OCI-LY7 (cell line): ENCODE results near the gene TMEM26.

ENCODE experiments used
- EZH2phosphoT487 ChIP-seq: fragments of 200-600 bp; sonication (generic); IDR thresholded peaks from 2 replicates; pipeline ENCODE4 v1.6.1; 2018; ENCODE audit warnings: low read depth, borderline replicate concordance, mild to moderate bottlenecking, mixed run types, antibody characterized with exemption, low read length, moderate library complexity, mixed read lengths
- TF ChIP-seq, protein P1 (sequence below): fragments of 200-600 bp; sonication (generic); conservative IDR thresholded peaks from 2 replicates; pipeline ENCODE4 v1.5.1; 2014; ENCODE audit warnings: mild to moderate bottlenecking, antibody characterized with exemption, low read length, moderate library complexity, mixed read lengths

DNA sequence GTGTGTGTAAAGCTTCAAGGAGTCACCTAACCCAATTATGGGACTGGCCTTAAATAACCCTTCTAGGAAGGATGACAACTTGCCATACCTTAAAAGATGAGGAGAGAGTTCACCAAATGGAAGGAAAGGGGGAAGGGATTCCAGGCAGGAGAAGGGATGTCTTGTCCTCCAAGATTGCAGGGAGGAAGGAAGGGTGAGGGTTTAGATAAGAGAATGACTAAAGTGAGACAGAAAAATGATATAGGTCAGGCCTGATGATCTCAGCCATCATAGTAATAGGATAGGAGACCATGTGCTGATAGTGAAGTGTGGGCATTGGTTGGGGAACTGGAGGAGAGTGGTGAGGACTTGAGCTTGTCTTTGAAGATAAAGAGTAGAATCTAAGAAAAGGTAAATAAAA lies 7.7 kb upstream of the TMEM26 start:
- TF ChIP-seq, protein P1, sequence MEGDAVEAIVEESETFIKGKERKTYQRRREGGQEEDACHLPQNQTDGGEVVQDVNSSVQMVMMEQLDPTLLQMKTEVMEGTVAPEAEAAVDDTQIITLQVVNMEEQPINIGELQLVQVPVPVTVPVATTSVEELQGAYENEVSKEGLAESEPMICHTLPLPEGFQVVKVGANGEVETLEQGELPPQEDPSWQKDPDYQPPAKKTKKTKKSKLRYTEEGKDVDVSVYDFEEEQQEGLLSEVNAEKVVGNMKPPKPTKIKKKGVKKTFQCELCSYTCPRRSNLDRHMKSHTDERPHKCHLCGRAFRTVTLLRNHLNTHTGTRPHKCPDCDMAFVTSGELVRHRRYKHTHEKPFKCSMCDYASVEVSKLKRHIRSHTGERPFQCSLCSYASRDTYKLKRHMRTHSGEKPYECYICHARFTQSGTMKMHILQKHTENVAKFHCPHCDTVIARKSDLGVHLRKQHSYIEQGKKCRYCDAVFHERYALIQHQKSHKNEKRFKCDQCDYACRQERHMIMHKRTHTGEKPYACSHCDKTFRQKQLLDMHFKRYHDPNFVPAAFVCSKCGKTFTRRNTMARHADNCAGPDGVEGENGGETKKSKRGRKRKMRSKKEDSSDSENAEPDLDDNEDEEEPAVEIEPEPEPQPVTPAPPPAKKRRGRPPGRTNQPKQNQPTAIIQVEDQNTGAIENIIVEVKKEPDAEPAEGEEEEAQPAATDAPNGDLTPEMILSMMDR = no peak
- TF ChIP-seq EZH2phosphoT487 = no peak
